ENCODE measurements around the gene GRIPAP1.

GRIPAP1 gene

DNA sequence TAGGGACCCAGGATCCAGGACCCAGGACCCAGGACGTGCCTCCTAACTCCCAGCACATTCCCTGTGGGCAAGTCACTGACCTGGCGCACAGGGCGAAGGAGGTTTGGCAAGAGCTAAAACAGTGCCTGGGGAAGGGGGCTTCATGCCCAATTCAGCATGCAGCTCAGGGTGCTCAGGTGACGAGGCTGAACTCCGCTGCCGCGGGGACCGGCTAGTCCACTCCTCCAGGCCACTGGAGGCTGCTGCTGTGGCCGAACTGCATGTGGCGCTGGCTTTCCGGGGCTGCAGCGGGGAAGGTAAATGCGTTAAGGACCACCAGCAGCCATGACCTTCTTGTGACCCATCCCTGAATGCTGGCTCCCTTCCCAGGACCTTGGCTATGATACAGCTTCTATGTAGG is 78.3 kb downstream of the GRIPAP1 start:
- no peak for DNase-seq (ENCODE audit: low spot score)
